ENCODE measurements around the gene BCLAF1. TPM values are rescaled to one million over a fixed set of nuclear protein-coding genes. Genes with fewer than 3 reads are reported as not detected.

The BCLAF1 gene, protein sequence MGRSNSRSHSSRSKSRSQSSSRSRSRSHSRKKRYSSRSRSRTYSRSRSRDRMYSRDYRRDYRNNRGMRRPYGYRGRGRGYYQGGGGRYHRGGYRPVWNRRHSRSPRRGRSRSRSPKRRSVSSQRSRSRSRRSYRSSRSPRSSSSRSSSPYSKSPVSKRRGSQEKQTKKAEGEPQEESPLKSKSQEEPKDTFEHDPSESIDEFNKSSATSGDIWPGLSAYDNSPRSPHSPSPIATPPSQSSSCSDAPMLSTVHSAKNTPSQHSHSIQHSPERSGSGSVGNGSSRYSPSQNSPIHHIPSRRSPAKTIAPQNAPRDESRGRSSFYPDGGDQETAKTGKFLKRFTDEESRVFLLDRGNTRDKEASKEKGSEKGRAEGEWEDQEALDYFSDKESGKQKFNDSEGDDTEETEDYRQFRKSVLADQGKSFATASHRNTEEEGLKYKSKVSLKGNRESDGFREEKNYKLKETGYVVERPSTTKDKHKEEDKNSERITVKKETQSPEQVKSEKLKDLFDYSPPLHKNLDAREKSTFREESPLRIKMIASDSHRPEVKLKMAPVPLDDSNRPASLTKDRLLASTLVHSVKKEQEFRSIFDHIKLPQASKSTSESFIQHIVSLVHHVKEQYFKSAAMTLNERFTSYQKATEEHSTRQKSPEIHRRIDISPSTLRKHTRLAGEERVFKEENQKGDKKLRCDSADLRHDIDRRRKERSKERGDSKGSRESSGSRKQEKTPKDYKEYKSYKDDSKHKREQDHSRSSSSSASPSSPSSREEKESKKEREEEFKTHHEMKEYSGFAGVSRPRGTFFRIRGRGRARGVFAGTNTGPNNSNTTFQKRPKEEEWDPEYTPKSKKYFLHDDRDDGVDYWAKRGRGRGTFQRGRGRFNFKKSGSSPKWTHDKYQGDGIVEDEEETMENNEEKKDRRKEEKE
- total RNA-seq (2021) (76.4 and 109 TPM in 2 replicates), Bru-seq, nascent RNA (percentile 99 among the genes with signal in this experiment), BruChase-seq, experiment 1, labeled RNA remaining after a 2-hour chase (percentile 98 among the genes with signal in this experiment), BruChase-seq, experiment 2, labeled RNA remaining after a 6-hour chase (percentile 97 among the genes with signal in this experiment)
- long read RNA-seq, full-length matches to known transcripts: 21 of 42 reads
- long read RNA-seq, partial matches to known transcripts: 10 of 42 reads
- long read RNA-seq, other reads (novel, unspliced or antisense): 11 of 42 reads

GRCh38 chr6:136289579-136290409 lies at the start of gene BCLAF1:
Gene BCLAF1 (minus strand): TSS chr6:136289846. CDS start chr6:136279866, 9,980 bp downstream.
- Histone ChIP-seq H3K27ac (peak within 1 kb of the TSS; percentile 97), H3K36me3 (ENCODE audit: low read depth) (peaks cover 20% of the 10 kb centered on the region; the same call in 1 of the 2 replicates), H3K4me1 (replicated peaks; ENCODE audit: insufficient read depth) (peaks cover 51% of the 10 kb centered on the region), H3K79me2 (ENCODE audit: low read depth) (peaks cover 48% of the 10 kb centered on the region), H3F3A (ENCODE audit: insufficient read depth, low read depth) (peaks cover 28% of the 10 kb centered on the region), H2AFZ (peak within 1 kb of the TSS; percentile 97), H3K9me2 (ENCODE audit: insufficient read depth) (no peaks in the 10 kb centered on the region), H3K4me2 (peak within 1 kb of the TSS; percentile 95), H3K4me3 (peak within 1 kb of the TSS; percentile 93), H3K27me3 (ENCODE audit: insufficient read depth, low read depth) (no peaks in the 10 kb centered on the region), H3K9me3 (ENCODE audit: insufficient read depth, low read depth) (no peaks in the 10 kb centered on the region), H4K20me1 (ENCODE audit: insufficient read depth) (peaks cover 43% of the 10 kb centered on the region)
- intact Hi-C loops (cut with micrococcal nuclease; ENCODE audit: unreplicated experiment): loop anchor here (2.0 to 10.0 kb wide), 3 partner anchors 39 to 505 kb away; partner anchors contain the start of genes MAP3K5, MAP7 and MTFR2
- DNase-seq: peak; percentile 98 to 99
- ChIA-PET CTCF (interaction anchor here (0.5 kb wide), 1 partner anchor 1626 kb away, joined by 3 read pairs; no protein-coding TSS in a partner anchor), POLR2A (ENCODE audit: unreplicated experiment) (interaction anchor here (0.5 to 2.0 kb wide), 16 partner anchors 15 to 1472 kb away, joined by 3 to 8 read pairs (median 4); partner anchors contain the start of genes MAP7 and MTFR2)
- no TSS peak for BruUV-seq (replicated peaks)
- TF ChIP-seq, protein P1, sequence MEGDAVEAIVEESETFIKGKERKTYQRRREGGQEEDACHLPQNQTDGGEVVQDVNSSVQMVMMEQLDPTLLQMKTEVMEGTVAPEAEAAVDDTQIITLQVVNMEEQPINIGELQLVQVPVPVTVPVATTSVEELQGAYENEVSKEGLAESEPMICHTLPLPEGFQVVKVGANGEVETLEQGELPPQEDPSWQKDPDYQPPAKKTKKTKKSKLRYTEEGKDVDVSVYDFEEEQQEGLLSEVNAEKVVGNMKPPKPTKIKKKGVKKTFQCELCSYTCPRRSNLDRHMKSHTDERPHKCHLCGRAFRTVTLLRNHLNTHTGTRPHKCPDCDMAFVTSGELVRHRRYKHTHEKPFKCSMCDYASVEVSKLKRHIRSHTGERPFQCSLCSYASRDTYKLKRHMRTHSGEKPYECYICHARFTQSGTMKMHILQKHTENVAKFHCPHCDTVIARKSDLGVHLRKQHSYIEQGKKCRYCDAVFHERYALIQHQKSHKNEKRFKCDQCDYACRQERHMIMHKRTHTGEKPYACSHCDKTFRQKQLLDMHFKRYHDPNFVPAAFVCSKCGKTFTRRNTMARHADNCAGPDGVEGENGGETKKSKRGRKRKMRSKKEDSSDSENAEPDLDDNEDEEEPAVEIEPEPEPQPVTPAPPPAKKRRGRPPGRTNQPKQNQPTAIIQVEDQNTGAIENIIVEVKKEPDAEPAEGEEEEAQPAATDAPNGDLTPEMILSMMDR (conservative IDR thresholded peaks at IDR 0.05): no peak
- TF ChIP-seq EZH2 (IDR thresholded peaks at IDR 0.05; ENCODE audit: low read depth): no peak

GRCh38 chr6:136338486-136338885 lies 48.8 kb upstream of the BCLAF1 start:
- BruUV-seq (replicated peaks): no TSS peak
- POLR2A ChIA-PET (ENCODE audit: unreplicated experiment): no interaction called here
- H3K27ac ChIP-seq: no peak overlapping the region

More at GRCh38 chr6:136338486-136338885, 48.8 kb upstream of the BCLAF1 start:
- Histone ChIP-seq H3K4me1 (replicated peaks; ENCODE audit: insufficient read depth) (peaks cover 11% of the 10 kb centered on the region), H3F3A (ENCODE audit: insufficient read depth, low read depth) (peaks cover 5% of the 10 kb centered on the region; the same call in 1 of the 2 replicates), H2AFZ (no peak overlapping the region), H4K20me1 (ENCODE audit: insufficient read depth) (no peaks in the 10 kb centered on the region), H3K9me2 (ENCODE audit: insufficient read depth) (no peaks in the 10 kb centered on the region), H3K36me3 (ENCODE audit: low read depth) (no peaks in the 10 kb centered on the region), H3K27me3 (ENCODE audit: insufficient read depth, low read depth) (no peaks in the 10 kb centered on the region), H3K79me2 (ENCODE audit: low read depth) (no peaks in the 10 kb centered on the region), H3K4me3 (no peak overlapping the region), H3K4me2 (no peak overlapping the region), H3K9me3 (ENCODE audit: insufficient read depth, low read depth) (no peaks in the 10 kb centered on the region)
- DNase-seq: no peak
- intact Hi-C loops (cut with micrococcal nuclease; ENCODE audit: unreplicated experiment): no loop called here
- TF ChIP-seq EZH2 (IDR thresholded peaks at IDR 0.05; ENCODE audit: low read depth): no peak
- TF ChIP-seq, protein P1 (conservative IDR thresholded peaks at IDR 0.05): no peak
- CTCF ChIA-PET: interaction anchor here (0.6 kb wide), 1 partner anchor 47 kb away, joined by 3 read pairs; no protein-coding TSS in a partner anchor
